Measurements from ENCODE around the gene ITPA. TPM values are rescaled to one million over a fixed set of nuclear protein-coding genes. Genes with fewer than 3 reads are reported as not detected.

ITPA gene
- polyA plus RNA-seq, 1 experiment: 35.0 TPM

- Histone ChIP-seq H3K27me3 (ENCODE audit: control insufficient read depth, insufficient read depth, low read length) (peaks cover 3% of the 10 kb centered on the region), H3K36me3 (ENCODE audit: control insufficient read depth, insufficient read depth, low read length) (no peaks in the 10 kb centered on the region; the same call in 1 of the 2 replicates), H3K4me3 (ENCODE audit: low read depth, low read length) (no peak overlapping the region)
- DNase-seq (ENCODE audit: low read depth): no peak
- ChIA-PET CTCF (no interaction called here), POLR2A (no interaction called here)
- no peak for TF ChIP-seq CTCF (IDR thresholded peaks at IDR 0.05; ENCODE audit: insufficient read depth, low read depth, low read length)
These were observed 45.9 kb upstream of the ITPA start for GRCh38 chr20:3163099-3164042.

- TF ChIP-seq CTCF (IDR thresholded peaks at IDR 0.05; ENCODE audit: insufficient read depth, low read depth, low read length): no peak
- H3K27me3 ChIP-seq (ENCODE audit: control insufficient read depth, insufficient read depth, low read length): peaks cover 3% of the 10 kb centered on the region
- CTCF ChIA-PET: no interaction called here
- H3K36me3 ChIP-seq (ENCODE audit: control insufficient read depth, insufficient read depth, low read length): no peaks in the 10 kb centered on the region; the same call in 1 of the 2 replicates
- POLR2A ChIA-PET: no interaction called here
- no peak overlapping the region for H3K4me3 ChIP-seq (ENCODE audit: low read depth, low read length)
- DNase-seq (ENCODE audit: low read depth): no peak
These were observed 45.1 kb upstream of the ITPA start for GRCh38 chr20:3164043-3164762.

GRCh38 chr20:3164763-3165410, 44.4 kb upstream of the ITPA start:
- TF ChIP-seq CTCF (IDR thresholded peaks at IDR 0.05; ENCODE audit: insufficient read depth, low read depth, low read length): no peak
- H3K4me3 ChIP-seq (ENCODE audit: low read depth, low read length): no peak overlapping the region
- DNase-seq (ENCODE audit: low read depth): no peak
- H3K36me3 ChIP-seq (ENCODE audit: control insufficient read depth, insufficient read depth, low read length): no peaks in the 10 kb centered on the region; the same call in 1 of the 2 replicates
- peaks cover 3% of the 10 kb centered on the region for H3K27me3 ChIP-seq (ENCODE audit: control insufficient read depth, insufficient read depth, low read length)
- ChIA-PET POLR2A (no interaction called here), CTCF (no interaction called here)

- CTCF ChIA-PET: no interaction called here
- no peaks in the 10 kb centered on the region; the same call in 1 of the 2 replicates for H3K36me3 ChIP-seq (ENCODE audit: control insufficient read depth, insufficient read depth, low read length)
- H3K27me3 ChIP-seq (ENCODE audit: control insufficient read depth, insufficient read depth, low read length): peaks cover 3% of the 10 kb centered on the region
- no peak for TF ChIP-seq CTCF (IDR thresholded peaks at IDR 0.05; ENCODE audit: insufficient read depth, low read depth, low read length)
- no peak overlapping the region for H3K4me3 ChIP-seq (ENCODE audit: low read depth, low read length)
- POLR2A ChIA-PET: no interaction called here
- no peak for DNase-seq (ENCODE audit: low read depth)
These were observed 43.6 kb upstream of the ITPA start for GRCh38 chr20:3165473-3166337.

All from BJ (cell line).